Lower leg skin (tissue), 4 donors: ENCODE data around the gene RACGAP1. TPM values are rescaled to one million over a fixed set of nuclear protein-coding genes. Genes with fewer than 3 reads are reported as not detected.
A peak's percentile ranks its signal among the peaks of the same experiment; 100 is the strongest.

Experiments
- DNase-seq, 2 donors: peaks; one replicate each; pipeline ENCODE4 v3.0.0-alpha.2; 2019; ENCODE audit warnings: low spot score in 2 of 2
- H3K4me3 ChIP-seq: fragments of 200-600 bp; sonication (generic); 2 replicates; pipeline ENCODE4 v1.5.1; 2017; ENCODE audit warnings: mild to moderate bottlenecking, low read depth; ENCODE audit not compliant: poor library complexity, severe bottlenecking
- CTCF ChIP-seq, 3 donors: fragments of 450-650 bp; IDR thresholded peaks; one replicate each; pipeline ENCODE4 v1.5.1; 2016; ENCODE audit warnings: antibody characterized with exemption in 3 of 3, mild to moderate bottlenecking in 3 of 3, moderate library complexity in 2 of 3
- POLR2A ChIP-seq, 2 donors: fragments of 450-650 bp; IDR thresholded peaks; one replicate each; pipeline ENCODE4 v1.6.1; 2016 to 2017; ENCODE audit warnings: antibody characterized with exemption in 2 of 2, mild to moderate bottlenecking in 1 of 2, moderate library complexity in 1 of 2
- WGBS, 2 donors: methylation state at CpG; one replicate each; pipeline ENCODE4 v1.1.5; 2018; 5-methylcytosine and 5-hydroxymethylcytosine counted together
- intact Hi-C: fragments of 100-400 bp; cut with DNase I; formaldehyde crosslinking; loops from one replicate; pipeline ENCODE4 v1.15.0; 2023; ENCODE audit warnings: low total_unique reads
- total RNA-seq, 4 donors: library from RNA; depleted of rRNA; stranded (reverse); fragments of >200 nt; gene quantifications; one replicate each; pipeline ENCODE4 v1.1.0, GENCODE V29; 2016

Gene RACGAP1
- total RNA-seq, 4 donors from 2014 or later: 11.6 to 16.8 (median 15.9) TPM

DNA sequence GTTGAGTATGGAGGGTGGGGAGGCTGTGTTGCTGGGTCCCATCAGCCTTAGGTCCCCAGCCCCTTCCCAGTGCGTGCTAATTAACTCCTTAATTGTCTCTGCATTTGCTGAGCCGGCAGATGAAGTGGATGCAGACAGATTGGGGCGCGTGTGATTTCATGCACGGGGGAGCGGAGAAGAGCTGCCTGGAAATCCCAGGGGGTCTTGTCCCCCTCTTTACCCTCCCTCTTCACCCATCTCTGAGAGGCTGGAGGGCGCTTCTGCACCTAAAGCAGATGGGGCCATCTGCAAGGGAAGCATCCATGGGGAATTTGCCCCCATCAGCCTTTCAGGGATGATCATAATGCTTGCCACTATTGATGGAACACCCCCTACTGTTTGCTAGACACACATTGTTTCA lies 27.7 kb upstream of the RACGAP1 start:
- no peak for DNase-seq
- 86 to 90% methylated on average over 7 of the region's 7 CpGs for WGBS, 2 donors
- intact Hi-C loops: loop anchor here (5.0 to 10.0 kb wide), 2 partner anchors 81 to 278 kb away; partner anchors contain the start of gene AQP6
- H3K4me3 ChIP-seq: no peak overlapping the region
- TF ChIP-seq POLR2A (IDR thresholded peaks at IDR 0.05): no peak
- TF ChIP-seq CTCF (IDR thresholded peaks at IDR 0.05): no peak

DNA sequence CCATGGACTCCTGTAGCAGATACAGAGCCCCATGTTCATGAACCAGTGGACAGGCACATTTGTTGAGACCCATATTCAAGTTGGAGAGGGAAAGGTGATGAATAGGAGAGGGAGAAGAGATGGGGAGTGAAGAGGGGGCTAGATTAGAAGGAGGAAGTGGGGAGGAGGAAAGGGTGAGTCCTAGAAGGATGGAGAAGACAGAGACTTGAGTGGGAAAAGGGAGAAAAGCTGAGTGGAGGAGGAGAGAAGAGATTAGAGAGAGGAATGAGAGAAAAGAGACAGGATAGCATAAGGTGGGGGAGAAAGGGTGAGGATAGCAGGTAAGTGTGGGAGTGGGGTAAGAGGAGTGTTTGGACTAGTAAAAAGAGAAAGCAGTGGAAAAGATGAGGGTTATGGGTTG lies 27.2 kb upstream of the RACGAP1 start:
- no peak overlapping the region for H3K4me3 ChIP-seq
- no peak for TF ChIP-seq POLR2A (IDR thresholded peaks at IDR 0.05)
- TF ChIP-seq CTCF (IDR thresholded peaks at IDR 0.05): no peak
- DNase-seq: no peak
- intact Hi-C loops: loop anchor here (5.0 to 10.0 kb wide), 2 partner anchors 80 to 278 kb away; partner anchors contain the start of gene AQP6

DNA sequence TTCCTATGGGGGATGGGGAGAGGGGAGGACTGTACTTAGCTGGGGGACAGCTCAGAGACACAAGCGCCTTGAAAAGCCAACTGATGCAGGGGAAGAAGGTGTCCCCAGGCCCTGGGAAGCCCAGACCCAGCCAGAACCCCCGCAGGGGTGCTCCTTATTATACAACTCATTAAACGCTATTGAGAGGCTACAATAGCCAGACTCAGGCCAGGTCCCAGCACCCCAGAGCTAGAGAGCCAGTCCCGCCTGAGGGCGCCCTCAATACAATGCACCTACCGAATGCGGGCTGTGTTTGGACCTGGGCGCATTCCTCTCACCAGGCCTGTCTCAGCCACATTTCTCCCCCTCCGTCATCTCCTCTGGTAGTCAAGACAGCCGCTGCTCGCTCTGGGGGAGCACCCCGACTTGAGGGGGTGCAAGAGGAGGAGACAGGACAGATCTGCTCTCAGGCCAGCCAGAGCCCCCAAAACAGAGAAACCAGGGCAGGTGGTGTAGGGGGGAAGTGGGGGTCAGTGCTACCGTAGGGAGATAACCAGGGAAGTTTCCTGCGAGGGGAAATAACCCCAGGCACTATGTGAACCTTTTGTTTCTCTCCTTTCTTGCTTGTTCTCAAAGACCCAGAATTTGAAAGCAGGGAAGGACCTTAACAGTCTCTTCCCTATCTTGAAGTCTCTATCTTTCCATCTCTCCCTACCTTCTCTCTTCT lies 26.0 kb upstream of the RACGAP1 start:
- WGBS, 2 donors: 74 to 79% methylated on average over 14 of the region's 14 CpGs
- no peak for DNase-seq
- TF ChIP-seq CTCF (IDR thresholded peaks at IDR 0.05) (no peak), POLR2A (IDR thresholded peaks at IDR 0.05) (no peak)
- intact Hi-C loops: loop anchor here (5.0 to 10.0 kb wide), 2 partner anchors 79 to 276 kb away; partner anchors contain the start of gene AQP6
- no peak overlapping the region for H3K4me3 ChIP-seq

DNA sequence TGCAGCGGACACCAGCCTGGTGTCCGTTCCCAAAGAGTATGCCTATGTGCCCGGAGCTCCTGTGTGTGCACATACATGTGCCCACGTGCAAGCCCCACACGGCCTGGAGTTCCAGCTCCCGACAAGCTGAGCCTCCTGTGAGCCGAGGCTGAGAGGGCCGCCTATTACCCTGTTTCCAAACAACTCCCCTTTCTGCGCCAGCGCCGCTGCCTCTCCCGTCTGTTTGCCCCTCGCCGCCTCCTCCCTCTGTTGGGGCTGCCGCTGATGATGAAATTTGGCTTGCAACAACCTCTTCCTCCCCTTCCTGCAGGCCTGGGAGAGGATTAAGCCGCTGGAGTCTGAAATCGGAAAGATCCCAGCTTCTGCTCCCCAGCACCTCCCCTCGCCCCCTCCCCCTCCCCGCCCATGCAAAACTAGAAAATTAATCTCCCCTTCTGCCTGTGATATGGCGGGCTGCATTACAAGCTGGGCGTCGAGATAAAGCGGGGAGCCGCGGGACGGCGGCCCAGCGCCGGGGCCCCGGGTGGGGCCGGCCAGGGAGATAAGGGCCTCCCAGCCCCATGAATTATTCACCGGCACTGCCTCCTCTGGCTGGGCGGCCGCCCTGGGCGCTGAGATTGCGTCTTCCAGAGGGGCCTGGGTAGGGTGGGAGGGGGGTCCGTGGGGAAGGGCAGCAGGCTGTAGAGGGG lies 25.3 kb upstream of the RACGAP1 start:
- H3K4me3 ChIP-seq: no peak overlapping the region
- TF ChIP-seq CTCF (IDR thresholded peaks at IDR 0.05) (no peak), POLR2A (IDR thresholded peaks at IDR 0.05) (no peak)
- peak; percentile 41 to 93 for DNase-seq
- 5 to 17% methylated on average over 31 to 33 of the region's 37 CpGs for WGBS, 2 donors
- intact Hi-C loops: loop anchor here (5.0 to 10.0 kb wide), 2 partner anchors 78 to 276 kb away; partner anchors contain the start of gene AQP6

DNA sequence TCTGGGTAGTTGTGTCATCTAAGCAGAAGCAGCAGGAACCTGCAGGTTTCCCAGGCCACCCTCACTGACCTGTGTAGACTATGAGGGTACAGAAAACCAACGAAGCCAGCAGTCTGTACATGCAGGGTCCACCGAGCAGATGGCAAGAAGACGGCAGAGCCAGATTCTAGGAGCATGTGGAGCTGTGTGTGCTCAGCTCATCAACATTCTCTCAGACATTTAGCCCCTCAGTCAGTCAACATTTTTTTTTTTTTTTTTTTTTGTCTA lies 24.8 kb upstream of the RACGAP1 start:
- no peak overlapping the region for H3K4me3 ChIP-seq
- 85 to 88% methylated on average over 3 of the region's 3 CpGs for WGBS, 2 donors
- intact Hi-C loops: loop anchor here (5.0 to 10.0 kb wide), 2 partner anchors 78 to 275 kb away; partner anchors contain the start of gene AQP6
- TF ChIP-seq POLR2A (IDR thresholded peaks at IDR 0.05) (no peak), CTCF (IDR thresholded peaks at IDR 0.05) (no peak)
- no peak for DNase-seq
